ENCODE measurements around the gene CAMK2D. TPM values are rescaled to one million over a fixed set of nuclear protein-coding genes. Genes with fewer than 3 reads are reported as not detected.

Gene CAMK2D
- total RNA-seq, 1 experiment from 2014 or later: 15.4 TPM

DNA sequence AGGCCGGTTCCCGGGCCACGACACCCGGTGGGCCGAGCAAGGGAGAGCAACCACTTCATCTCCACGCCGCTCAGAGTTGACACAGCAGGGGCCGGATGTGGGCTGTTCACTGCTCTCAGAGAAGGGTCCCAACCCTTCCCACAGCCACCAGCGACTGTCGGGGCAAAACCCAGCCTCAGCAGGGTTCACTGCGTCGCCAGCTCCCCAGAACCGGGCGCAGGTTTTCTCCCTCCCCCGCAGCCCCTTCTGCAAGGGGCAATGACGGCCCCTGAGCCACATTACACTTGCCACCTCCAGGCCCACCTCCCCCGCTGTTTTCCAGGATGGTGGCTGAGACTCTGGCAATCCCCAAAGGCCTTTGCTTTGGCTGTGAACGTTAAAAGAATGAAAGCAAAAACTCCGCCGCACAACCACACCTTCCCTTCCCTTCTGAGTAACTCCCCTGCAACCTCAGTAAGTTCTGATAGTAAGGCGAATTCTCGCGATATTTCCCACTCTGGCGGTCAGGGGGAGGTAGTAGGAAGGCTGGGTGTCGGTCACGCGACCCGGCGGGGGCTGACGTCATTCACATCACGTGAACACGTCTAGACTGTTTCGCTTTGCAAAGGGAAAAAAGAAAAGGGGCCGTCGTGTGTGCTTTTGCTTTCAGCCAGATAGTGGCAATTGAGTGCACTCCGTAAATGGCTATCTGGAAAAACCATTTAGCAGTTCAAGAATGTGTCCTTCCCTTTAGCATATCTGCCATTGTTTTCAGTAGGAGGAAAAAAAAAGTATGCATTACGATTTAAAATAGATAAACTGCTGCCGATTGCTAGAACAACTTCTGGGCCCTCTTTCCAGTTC, 869 bp upstream of the CAMK2D start:
- Histone ChIP-seq H2AFZ (ENCODE audit: low read length) (peak overlapping the region; percentile 77), H3K4me3 (ENCODE audit: low read length) (peak overlapping the region; percentile 91), H3K27me3 (ENCODE audit: low read length) (no peaks in the 10 kb centered on the region), H3K27ac (ENCODE audit: low read length) (peak overlapping the region; percentile 98), H3K4me1 (ENCODE audit: insufficient read depth, low read length) (peaks cover 16% of the 10 kb centered on the region), H3K36me3 (ENCODE audit: low read depth, low read length) (no peaks in the 10 kb centered on the region), H3K9me2 (replicated peaks; ENCODE audit: low read length) (no peaks in the 10 kb centered on the region), H3K9me3 (ENCODE audit: low read length) (no peaks in the 10 kb centered on the region), H4K20me1 (ENCODE audit: low read length) (no peaks in the 10 kb centered on the region), H3K9ac (ENCODE audit: low read length) (peak overlapping the region; percentile 95), H3F3A (ENCODE audit: low read length, unreplicated experiment) (no peaks in the 10 kb centered on the region), H3K79me2 (ENCODE audit: low read length) (peaks cover 30% of the 10 kb centered on the region), H3K4me2 (ENCODE audit: low read length) (peak overlapping the region; percentile 99)
- TSS peak; percentile 85 for BruUV-seq (replicated peaks)
- DNase-seq: peak; percentile 98
- ChIA-PET CTCF (no interaction called here), POLR2A (ENCODE audit: unreplicated experiment) (no interaction called here)
- intact Hi-C loops (cut with micrococcal nuclease): loop anchor here (1.0 to 5.0 kb wide), 7 partner anchors 215 to 620 kb away; no protein-coding TSS in a partner anchor
- ATAC-seq: peak; percentile 48
- TF ChIP-seq EZH2phosphoT487 (IDR thresholded peaks at IDR 0.05; ENCODE audit: borderline replicate concordance, low read length): no peak
- no peak for TF ChIP-seq EZH2 (IDR thresholded peaks at IDR 0.05; ENCODE audit: low read length, unreplicated experiment)
- TF ChIP-seq, protein P1, sequence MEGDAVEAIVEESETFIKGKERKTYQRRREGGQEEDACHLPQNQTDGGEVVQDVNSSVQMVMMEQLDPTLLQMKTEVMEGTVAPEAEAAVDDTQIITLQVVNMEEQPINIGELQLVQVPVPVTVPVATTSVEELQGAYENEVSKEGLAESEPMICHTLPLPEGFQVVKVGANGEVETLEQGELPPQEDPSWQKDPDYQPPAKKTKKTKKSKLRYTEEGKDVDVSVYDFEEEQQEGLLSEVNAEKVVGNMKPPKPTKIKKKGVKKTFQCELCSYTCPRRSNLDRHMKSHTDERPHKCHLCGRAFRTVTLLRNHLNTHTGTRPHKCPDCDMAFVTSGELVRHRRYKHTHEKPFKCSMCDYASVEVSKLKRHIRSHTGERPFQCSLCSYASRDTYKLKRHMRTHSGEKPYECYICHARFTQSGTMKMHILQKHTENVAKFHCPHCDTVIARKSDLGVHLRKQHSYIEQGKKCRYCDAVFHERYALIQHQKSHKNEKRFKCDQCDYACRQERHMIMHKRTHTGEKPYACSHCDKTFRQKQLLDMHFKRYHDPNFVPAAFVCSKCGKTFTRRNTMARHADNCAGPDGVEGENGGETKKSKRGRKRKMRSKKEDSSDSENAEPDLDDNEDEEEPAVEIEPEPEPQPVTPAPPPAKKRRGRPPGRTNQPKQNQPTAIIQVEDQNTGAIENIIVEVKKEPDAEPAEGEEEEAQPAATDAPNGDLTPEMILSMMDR (conservative IDR thresholded peaks at IDR 0.05; ENCODE audit: low read depth, low read length): no peak

- Histone ChIP-seq H4K20me1 (ENCODE audit: low read length) (no peaks in the 10 kb centered on the region), H3K4me1 (ENCODE audit: insufficient read depth, low read length) (peaks cover 23% of the 10 kb centered on the region), H3K27me3 (ENCODE audit: low read length) (no peaks in the 10 kb centered on the region), H2AFZ (ENCODE audit: low read length) (peak overlapping the region; percentile 77), H3F3A (ENCODE audit: low read length, unreplicated experiment) (no peaks in the 10 kb centered on the region), H3K4me2 (ENCODE audit: low read length) (peak overlapping the region; percentile 99), H3K9me2 (replicated peaks; ENCODE audit: low read length) (no peaks in the 10 kb centered on the region), H3K4me3 (ENCODE audit: low read length) (peak overlapping the region; percentile 91), H3K79me2 (ENCODE audit: low read length) (peaks cover 30% of the 10 kb centered on the region), H3K9me3 (ENCODE audit: low read length) (no peaks in the 10 kb centered on the region), H3K36me3 (ENCODE audit: low read depth, low read length) (no peaks in the 10 kb centered on the region), H3K9ac (ENCODE audit: low read length) (peak overlapping the region; percentile 95), H3K27ac (ENCODE audit: low read length) (peak overlapping the region; percentile 98)
- intact Hi-C loops (cut with micrococcal nuclease): loop anchor here (2.0 to 5.0 kb wide), 6 partner anchors 114 to 621 kb away; no protein-coding TSS in a partner anchor
- TF ChIP-seq EZH2phosphoT487 (IDR thresholded peaks at IDR 0.05; ENCODE audit: borderline replicate concordance, low read length): no peak
- TF ChIP-seq, protein P1 (conservative IDR thresholded peaks at IDR 0.05; ENCODE audit: low read depth, low read length): no peak
- POLR2A ChIA-PET (ENCODE audit: unreplicated experiment): interaction anchor here (0.5 to 0.6 kb wide), 2 partner anchors 26 to 260 kb away, joined by 3 read pairs; no protein-coding TSS in a partner anchor
- ATAC-seq (peak; percentile 52), DNase-seq (peak; percentile 43)
- CTCF ChIA-PET: no interaction called here
- BruUV-seq (replicated peaks): no TSS peak
These were observed 531 bp downstream of the CAMK2D start for GRCh38 chr4:113760795-113761619.
